Ishikawa (cell line): ENCODE data around the gene NCOA1.
A peak's percentile ranks its signal among the peaks of the same experiment; 100 is the strongest.

Source experiments
- CEBPB ChIP-seq: IDR thresholded peaks from 2 replicates; pipeline ENCODE4 v1.6.1; 2012
- CREB1 ChIP-seq: IDR thresholded peaks from 2 replicates; pipeline ENCODE4 v1.6.1; 2012; ENCODE audit warnings: low read depth
- EGR1 ChIP-seq: IDR thresholded peaks from 2 replicates; pipeline ENCODE4 v1.6.1; 2012
- EP300 ChIP-seq: IDR thresholded peaks from 2 replicates; pipeline ENCODE4 v1.6.1; 2012; ENCODE audit warnings: borderline replicate concordance
- FOXM1 ChIP-seq: IDR thresholded peaks from 2 replicates; pipeline ENCODE4 v1.6.1; 2012; ENCODE audit warnings: low read depth, borderline replicate concordance
- MAX ChIP-seq: IDR thresholded peaks from 2 replicates; pipeline ENCODE4 v1.6.1; 2012
- NFIC ChIP-seq: IDR thresholded peaks from 2 replicates; pipeline ENCODE4 v1.6.1; 2012
- RAD21 ChIP-seq: IDR thresholded peaks from 2 replicates; pipeline ENCODE4 v1.6.1; 2012; ENCODE audit warnings: low read depth
- REST ChIP-seq: IDR thresholded peaks from 2 replicates; pipeline ENCODE4 v1.6.1; 2012; ENCODE audit warnings: low read depth, mild to moderate bottlenecking
- TAF1 ChIP-seq: IDR thresholded peaks from 2 replicates; pipeline ENCODE4 v1.6.1; 2012; ENCODE audit warnings: low read depth, mild to moderate bottlenecking
- TCF12 ChIP-seq: IDR thresholded peaks from 2 replicates; pipeline ENCODE4 v1.6.1; 2012; ENCODE audit warnings: low read depth
- TEAD4 ChIP-seq: IDR thresholded peaks from 2 replicates; pipeline ENCODE4 v1.6.1; 2012
- USF1 ChIP-seq: IDR thresholded peaks from 2 replicates; pipeline ENCODE4 v1.6.1; 2012
- YY1 ChIP-seq: IDR thresholded peaks from 2 replicates; pipeline ENCODE4 v1.6.1; 2012; ENCODE audit warnings: low read depth
- ZBTB7A ChIP-seq: IDR thresholded peaks from 2 replicates; pipeline ENCODE4 v1.6.1; 2012; ENCODE audit warnings: low read depth

The NCOA1 gene

GRCh38 chr2:24717263-24717951, 226.4 kb downstream of the NCOA1 start:
- TF ChIP-seq ZBTB7A (no peak), EGR1 (no peak), EP300 (no peak), RAD21 (no peak), CEBPB (no peak), NFIC (no peak), FOXM1 (no peak), MAX (no peak), REST (no peak), TAF1 (no peak), YY1 (no peak), TEAD4 (no peak), TCF12 (no peak), USF1 (no peak), CREB1 (no peak)

- no peak for TF ChIP-seq EGR1
- TF ChIP-seq REST, result no peak
Measured at GRCh38 chr2:24720310-24720709, 229.3 kb downstream of the NCOA1 start.

GRCh38 chr2:24721470-24721869, 230.4 kb downstream of the NCOA1 start:
- TF ChIP-seq ZBTB7A (0 out of 2 replicates have a peak, but pooled peaks have one; percentile 40), CEBPB (no peak), REST (no peak), NFIC (peak; percentile 80), EGR1 (no peak), CREB1 (no peak), TCF12 (no peak), EP300 (no peak), YY1 (peak; percentile 37; the same call in 1 of the 2 replicates), TAF1 (no peak), MAX (peak; percentile 20; the same call in 1 of the 2 replicates), FOXM1 (no peak), TEAD4 (no peak), RAD21 (no peak), USF1 (peak; percentile 47; the same call in 1 of the 2 replicates)

- TF ChIP-seq EGR1, result no peak
- TF ChIP-seq CEBPB, result no peak
- no peak for TF ChIP-seq MAX
- no peak for TF ChIP-seq REST
- no peak for TF ChIP-seq USF1
- TF ChIP-seq RAD21, result no peak
- TF ChIP-seq TAF1, result no peak
- TF ChIP-seq YY1, result no peak
- TF ChIP-seq TEAD4, result no peak
- TF ChIP-seq EP300, result no peak
- no peak for TF ChIP-seq NFIC
- no peak for TF ChIP-seq FOXM1
- no peak for TF ChIP-seq TCF12
- TF ChIP-seq CREB1, result no peak
- no peak for TF ChIP-seq ZBTB7A
Measured at GRCh38 chr2:24722141-24722790, 231.2 kb downstream of the NCOA1 start.
